HepG2 (cell line): ENCODE results near the gene SMOC1. TPM values are rescaled to one million over a fixed set of nuclear protein-coding genes. Genes with fewer than 3 reads are reported as not detected.

Experiments
- BCL6 ChIP-seq: IDR thresholded peaks from 2 replicates; pipeline ENCODE4 v1.6.1; 2016; ENCODE audit warnings: missing genetic modification reagents, missing compliant biosample characterization
- CCAR2 ChIP-seq: fragments of 200-400 bp; formaldehyde crosslinking; optimal IDR thresholded peaks from 2 replicates; pipeline ENCODE3; 2018; ENCODE audit warnings: low read depth, mild to moderate bottlenecking, low read length, moderate library complexity
- FOSL2 ChIP-seq: sonication (generic); formaldehyde crosslinking; IDR thresholded peaks from 2 replicates; pipeline ENCODE4 v1.4.0; 2020; ENCODE audit warnings: missing genetic modification reagents
- FOXA3 ChIP-seq: IDR thresholded peaks from 2 replicates; pipeline ENCODE4 v1.6.1; 2016; ENCODE audit warnings: missing genetic modification reagents, missing compliant biosample characterization
- FOXM1 ChIP-seq: sonication (generic); formaldehyde crosslinking; IDR thresholded peaks from 2 replicates; pipeline ENCODE4 v1.5.0; 2020; ENCODE audit warnings: missing genetic modification reagents
- HBP1 ChIP-seq: IDR thresholded peaks from 2 replicates; pipeline ENCODE4 v1.6.1; 2016; ENCODE audit warnings: low read depth, control low read depth
- MIXL1 ChIP-seq: IDR thresholded peaks from 2 replicates; pipeline ENCODE4 v1.6.1; 2016
- NCOR1 ChIP-seq: fragments of 200-600 bp; sonication (generic); IDR thresholded peaks from 2 replicates; pipeline ENCODE4 v1.7.0; 2017; ENCODE audit warnings: antibody characterized with exemption, low read length, borderline replicate concordance
- POGK ChIP-seq: sonication (generic); formaldehyde crosslinking; conservative IDR thresholded peaks from 2 replicates; pipeline ENCODE4 v1.8.0; 2022; ENCODE audit warnings: mild to moderate bottlenecking, moderate library complexity, missing genetic modification reagents
- SMYD3 ChIP-seq: sonication (generic); formaldehyde crosslinking; IDR thresholded peaks from 2 replicates; pipeline ENCODE4 v1.8.1; 2023; ENCODE audit warnings: mild to moderate bottlenecking, missing genetic modification reagents
- SNAI1 ChIP-seq: sonication (generic); formaldehyde crosslinking; IDR thresholded peaks from 2 replicates; pipeline ENCODE4 v1.5.0; 2020; ENCODE audit warnings: mild to moderate bottlenecking, missing genetic modification reagents, borderline replicate concordance
- SOX5 ChIP-seq: IDR thresholded peaks from 2 replicates; pipeline ENCODE4 v1.6.1; 2016; ENCODE audit warnings: borderline replicate concordance
- TCF7 ChIP-seq: sonication (generic); IDR thresholded peaks from 2 replicates; pipeline ENCODE4 v1.6.1; 2016; ENCODE audit warnings: antibody characterized with exemption, low read depth
- TFAP4 ChIP-seq: sonication (generic); IDR thresholded peaks from 2 replicates; pipeline ENCODE4 v1.6.1; 2016; ENCODE audit warnings: low read depth, borderline replicate concordance
- ZFP36L1 ChIP-seq: sonication (generic); formaldehyde crosslinking; IDR thresholded peaks from 2 replicates; pipeline ENCODE4 v1.8.0; 2022; ENCODE audit warnings: mild to moderate bottlenecking, missing genetic modification reagents, moderate library complexity
- ZFYVE20 ChIP-seq: sonication (generic); formaldehyde crosslinking; IDR thresholded peaks from 2 replicates; pipeline ENCODE4 v1.8.0; 2023; ENCODE audit warnings: low read depth, mild to moderate bottlenecking, moderate library complexity, missing genetic modification reagents, borderline replicate concordance
- ZNF138 ChIP-seq: sonication (generic); formaldehyde crosslinking; IDR thresholded peaks from 2 replicates; pipeline ENCODE4 v1.5.0; 2020; ENCODE audit warnings: mild to moderate bottlenecking, low read depth, missing genetic modification reagents
- ZNF180 ChIP-seq: sonication (generic); formaldehyde crosslinking; IDR thresholded peaks from 2 replicates; pipeline ENCODE4 v1.4.0; 2020; ENCODE audit warnings: low read depth, missing genetic modification reagents, borderline replicate concordance
- ZNF205 ChIP-seq: IDR thresholded peaks from 2 replicates; pipeline ENCODE4 v1.6.1; 2018; ENCODE audit warnings: missing biosample characterization, missing genetic modification reagents
- ZNF30 ChIP-seq: sonication (generic); formaldehyde crosslinking; IDR thresholded peaks from 2 replicates; pipeline ENCODE4 v1.5.0; 2020; ENCODE audit warnings: mild to moderate bottlenecking, missing genetic modification reagents
- ZNF674 ChIP-seq: sonication (generic); formaldehyde crosslinking; IDR thresholded peaks from 2 replicates; pipeline ENCODE4 v1.5.0; 2020; ENCODE audit warnings: low read depth, mild to moderate bottlenecking, missing genetic modification reagents
- ZNF775 ChIP-seq: sonication (generic); formaldehyde crosslinking; IDR thresholded peaks from 2 replicates; pipeline ENCODE4 v1.4.0; 2020; ENCODE audit warnings: missing genetic modification reagents, mild to moderate bottlenecking, moderate library complexity, borderline replicate concordance
- ZNF788 ChIP-seq: sonication (generic); formaldehyde crosslinking; IDR thresholded peaks from 2 replicates; pipeline ENCODE4 v1.5.0; 2020; ENCODE audit warnings: mild to moderate bottlenecking, missing genetic modification reagents, borderline replicate concordance
- ZNF878 ChIP-seq: sonication (generic); formaldehyde crosslinking; IDR thresholded peaks from 2 replicates; pipeline ENCODE4 v1.8.1; 2023; ENCODE audit warnings: mild to moderate bottlenecking, missing genetic modification reagents, moderate library complexity
- ZNF879 ChIP-seq: sonication (generic); formaldehyde crosslinking; IDR thresholded peaks from 2 replicates; pipeline ENCODE4 v1.8.1; 2023; ENCODE audit warnings: missing genetic modification reagents
- polyA plus RNA-seq, 8 experiments: library from polyadenylated mRNA; depleted of rRNA in 3 of 8; stranded (reverse) in 7 of 8; unstranded in 1 of 8; fragments of >200 nt; fragmentation: Illumina TruSeq in 4 of 8; extraction: Trizol in 4 of 8; gene quantifications; 2 replicates each; pipeline versions ENCODE4 v1.2.1 to v1.2.3, GENCODE V29; 2011 to 2016; ENCODE audit warnings: low read depth in 4 of 8, missing spikeins in 1 of 8, mixed read lengths in 1 of 8; ENCODE audit not compliant: insufficient read depth in 1 of 8
- total RNA-seq, 5 experiments: library from RNA; depleted of rRNA; stranded (reverse); fragments of >200 nt; fragmentation: Illumina TruSeq; extraction: Trizol; gene quantifications; 2 replicates each; pipeline ENCODE4 v1.2.3, GENCODE V29; 2016; ENCODE audit warnings: low read depth in 1 of 5
- TF ChIP-seq, protein P1 (sequence below): sonication (generic); formaldehyde crosslinking; IDR thresholded peaks from 2 replicates; pipeline ENCODE4 v1.4.0; 2020; ENCODE audit warnings: mild to moderate bottlenecking, missing genetic modification reagents

The SMOC1 gene
- total and polyA plus RNA-seq, 2 of the 13 experiments (the other 11 are each of a cell fraction or from before 2014, with no cell fraction given) = 17.8 to 35.6 TPM

DNA sequence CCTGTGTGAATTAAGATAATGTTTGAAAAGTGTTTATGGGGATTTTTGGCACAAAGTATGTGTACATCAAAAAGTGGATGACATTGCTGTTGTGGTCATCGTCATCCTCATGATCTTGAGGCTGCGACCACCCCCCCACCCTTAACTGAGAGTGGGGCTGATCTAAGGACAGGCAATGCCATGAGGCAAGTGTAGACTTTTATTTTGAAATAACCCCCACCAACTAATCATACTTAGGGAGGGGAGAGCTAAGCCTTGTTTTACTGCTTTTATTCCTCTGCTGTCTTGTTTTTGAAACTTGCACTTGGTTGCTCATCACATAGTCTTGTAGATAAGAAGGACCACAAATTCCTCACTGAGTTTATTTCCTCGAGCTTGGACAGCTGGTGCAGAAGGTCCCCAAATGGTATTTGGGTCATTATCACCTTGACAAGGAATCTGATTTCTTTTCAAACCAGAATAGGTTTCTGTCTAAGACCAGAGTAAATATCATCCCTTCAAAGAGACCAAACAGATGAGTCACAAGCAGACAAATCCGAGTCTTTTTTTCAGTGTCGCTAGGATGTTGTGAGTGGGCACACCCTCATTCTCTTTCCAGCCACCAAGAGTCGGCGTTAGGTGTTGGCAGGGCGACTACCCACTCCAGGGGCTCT, 23.9 kb upstream of the SMOC1 start (continued):
- TF ChIP-seq HBP1 = 0 out of 2 replicates have a peak, but pooled peaks have one; percentile 21
- TF ChIP-seq MIXL1 (CRISPR knock-in tag) = no peak
- no peak for TF ChIP-seq ZNF205 (CRISPR knock-in tag)
- no peak for TF ChIP-seq POGK
- no peak for TF ChIP-seq ZNF788 (CRISPR knock-in tag)
- no peak for TF ChIP-seq ZNF180 (CRISPR knock-in tag)
- no peak for TF ChIP-seq SMYD3
- TF ChIP-seq CCAR2 = no peak
- TF ChIP-seq ZNF775 = no peak
- no peak for TF ChIP-seq ZFP36L1 (CRISPR knock-in tag)
- no peak for TF ChIP-seq ZNF138 (CRISPR knock-in tag)
- TF ChIP-seq BCL6 (CRISPR knock-in tag) = peak; percentile 47; the same call in 1 of the 2 replicates
- 0 out of 2 replicates have a peak, but pooled peaks have one; percentile 16 for TF ChIP-seq SOX5
- TF ChIP-seq NCOR1 = no peak
- TF ChIP-seq ZNF879 (CRISPR knock-in tag) = no peak
- TF ChIP-seq ZNF30 (CRISPR knock-in tag) = no peak
- TF ChIP-seq FOSL2 (CRISPR knock-in tag) = peak; percentile 86
- no peak for TF ChIP-seq SNAI1 (CRISPR knock-in tag)
- TF ChIP-seq TCF7 = 0 out of 2 replicates have a peak, but pooled peaks have one; percentile 13
- TF ChIP-seq ZFYVE20 (CRISPR knock-in tag) = no peak
- 0 out of 2 replicates have a peak, but pooled peaks have one; percentile 11 for TF ChIP-seq TFAP4
- peak; percentile 34 for TF ChIP-seq FOXA3 (CRISPR knock-in tag)
- TF ChIP-seq ZNF674 = no peak
- TF ChIP-seq FOXM1 (CRISPR knock-in tag) = no peak
- TF ChIP-seq, protein P1, sequence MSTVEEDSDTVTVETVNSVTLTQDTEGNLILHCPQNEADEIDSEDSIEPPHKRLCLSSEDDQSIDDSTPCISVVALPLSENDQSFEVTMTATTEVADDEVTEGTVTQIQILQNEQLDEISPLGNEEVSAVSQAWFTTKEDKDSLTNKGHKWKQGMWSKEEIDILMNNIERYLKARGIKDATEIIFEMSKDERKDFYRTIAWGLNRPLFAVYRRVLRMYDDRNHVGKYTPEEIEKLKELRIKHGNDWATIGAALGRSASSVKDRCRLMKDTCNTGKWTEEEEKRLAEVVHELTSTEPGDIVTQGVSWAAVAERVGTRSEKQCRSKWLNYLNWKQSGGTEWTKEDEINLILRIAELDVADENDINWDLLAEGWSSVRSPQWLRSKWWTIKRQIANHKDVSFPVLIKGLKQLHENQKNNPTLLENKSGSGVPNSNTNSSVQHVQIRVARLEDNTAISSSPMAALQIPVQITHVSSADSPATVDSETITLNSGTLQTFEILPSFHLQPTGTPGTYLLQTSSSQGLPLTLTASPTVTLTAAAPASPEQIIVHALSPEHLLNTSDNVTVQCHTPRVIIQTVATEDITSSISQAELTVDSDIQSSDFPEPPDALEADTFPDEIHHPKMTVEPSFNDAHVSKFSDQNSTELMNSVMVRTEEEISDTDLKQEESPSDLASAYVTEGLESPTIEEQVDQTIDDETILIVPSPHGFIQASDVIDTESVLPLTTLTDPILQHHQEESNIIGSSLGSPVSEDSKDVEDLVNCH (CRISPR knock-in tag) = no peak
- TF ChIP-seq ZNF878 (CRISPR knock-in tag) = 0 out of 2 replicates have a peak, but pooled peaks have one; percentile 44
